IPS-NIHi7 (cell line): ENCODE measurements around the gene C17orf113.
"Not testable (repeated sequence)": the region's sequence is repeated elsewhere in the genome, so short reads cannot be mapped to it uniquely, and the experiment has no call there.

Experiments
- DNase-seq: peaks from one replicate; pipeline ENCODE4 v3.0.0; 2012; ENCODE audit warnings: mixed read lengths; ENCODE audit errors: extremely low spot score

Gene C17orf113

DNA sequence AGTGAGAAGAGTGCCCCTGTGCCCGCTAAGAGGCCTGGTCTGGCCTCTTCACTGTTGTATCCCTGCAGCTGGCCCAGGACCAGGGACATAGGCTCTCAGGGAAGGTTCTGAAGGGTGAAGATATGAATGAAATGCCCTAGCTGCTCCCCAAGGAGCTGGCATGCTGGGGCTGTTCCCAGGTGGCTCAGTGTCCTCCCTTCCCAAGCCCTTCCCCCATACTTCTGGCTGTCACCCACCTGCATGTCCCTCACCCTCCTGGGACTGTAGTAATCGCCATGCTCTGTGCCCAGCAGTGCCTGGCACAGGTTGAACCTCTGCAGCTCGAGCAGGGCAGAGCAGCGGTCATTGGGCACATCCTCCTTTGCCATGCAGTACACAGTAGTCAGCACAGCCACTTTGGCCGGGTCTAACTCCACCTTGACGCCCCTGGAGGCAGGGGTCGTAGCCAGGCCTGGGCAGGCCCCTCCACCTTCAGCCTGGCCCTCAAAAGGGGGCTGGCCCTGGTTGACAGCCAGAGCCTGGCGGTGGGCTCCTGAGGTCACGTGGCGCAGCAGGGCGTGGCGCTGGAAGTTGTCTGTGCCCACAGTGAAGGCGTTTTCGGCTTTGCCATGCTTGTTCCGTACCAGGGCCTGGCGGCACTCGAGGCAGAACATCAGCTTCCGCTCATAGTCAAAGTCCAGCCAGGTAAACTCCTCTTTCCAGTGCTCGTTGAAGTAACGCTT lies 7.6 kb downstream of the C17orf113 start:
- DNase-seq, result no peak

DNA sequence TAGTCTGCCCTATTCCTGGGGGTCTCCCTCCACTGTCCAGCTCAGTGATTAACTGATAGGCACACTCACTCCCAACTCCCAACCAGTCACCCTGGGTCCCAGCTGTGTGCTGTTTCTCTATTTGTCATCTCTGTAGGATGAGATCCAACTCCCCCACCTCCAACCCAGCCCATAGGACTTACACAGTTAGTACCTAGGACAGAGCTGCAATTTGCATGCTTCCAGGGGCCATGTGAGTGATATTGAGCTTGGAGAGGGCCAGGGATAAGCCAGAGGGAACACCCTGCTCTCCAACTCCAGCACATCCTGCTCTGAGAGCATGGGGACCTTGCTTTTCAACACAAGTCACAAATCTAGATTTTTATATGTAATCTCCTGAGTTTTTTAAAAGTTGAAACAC lies 8.8 kb downstream of the C17orf113 start:
- DNase-seq, result no peak

DNA sequence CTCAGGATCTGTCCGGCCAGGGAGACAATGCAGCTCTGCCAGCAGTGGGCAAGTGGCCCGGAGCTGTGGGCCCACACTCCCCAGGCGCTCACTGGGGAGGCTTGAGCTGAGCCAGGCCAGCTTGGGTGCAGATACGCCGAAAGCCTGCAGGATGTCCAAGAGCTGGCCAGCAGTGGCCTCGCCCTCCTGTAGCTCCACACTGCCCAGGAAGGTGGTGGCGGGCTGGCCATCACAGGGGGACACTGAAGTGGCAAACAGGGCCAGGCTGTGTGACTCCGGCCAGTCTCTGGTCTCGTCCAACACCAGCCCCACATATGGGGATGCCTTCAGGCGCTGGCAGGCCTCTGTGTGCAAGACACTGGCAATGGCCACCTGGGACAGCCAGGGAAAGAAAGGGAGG lies 9.6 kb downstream of the C17orf113 start:
- no peak for DNase-seq

DNA sequence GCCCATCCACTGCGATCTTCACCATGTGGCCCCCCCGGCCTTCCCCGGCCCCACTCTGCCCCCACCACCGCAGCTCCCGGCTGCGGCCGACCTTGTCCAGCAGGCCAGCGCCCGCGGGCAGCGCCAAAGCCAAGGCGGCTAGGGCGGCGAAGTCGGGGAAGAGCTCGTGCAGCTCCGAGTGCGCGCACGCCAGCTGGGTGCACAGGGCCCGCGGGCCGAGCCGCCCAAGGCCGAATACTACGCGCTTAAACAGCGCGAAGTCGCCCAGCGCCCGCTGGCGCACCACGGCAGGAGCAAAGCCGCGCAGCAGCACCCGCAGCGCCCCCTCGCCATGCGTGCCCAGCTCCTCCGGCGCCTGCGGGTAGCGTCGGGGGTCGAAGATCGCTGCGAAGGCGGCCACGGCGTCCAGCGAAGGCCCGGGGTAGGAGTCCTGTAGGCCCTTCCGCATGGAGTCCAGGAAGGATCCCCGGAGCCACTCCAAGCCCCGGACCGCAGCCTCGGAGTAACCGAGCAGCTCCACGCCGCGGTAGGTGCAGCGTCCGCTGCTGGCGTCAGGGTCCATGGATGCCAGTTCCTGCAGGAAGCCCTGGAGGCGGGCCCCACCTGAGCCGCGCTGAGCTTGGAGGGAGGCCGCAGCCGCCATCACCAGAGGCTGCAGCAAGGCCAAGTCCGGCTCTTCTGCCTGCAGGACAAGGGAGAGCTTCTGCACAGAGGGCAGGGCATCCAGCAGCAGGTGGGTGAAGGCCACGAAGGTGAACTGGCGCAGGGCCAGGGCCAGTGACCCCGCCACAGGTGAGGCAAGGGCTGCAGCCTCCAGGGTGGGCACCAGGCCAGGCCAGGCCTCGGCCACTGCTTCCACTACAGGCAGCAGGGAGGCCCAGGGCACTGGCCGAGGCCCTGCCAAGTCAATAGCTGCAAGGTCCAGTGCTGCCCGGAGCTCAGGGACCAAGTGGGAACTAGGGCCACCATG lies 10.3 kb downstream of the C17orf113 start:
- DNase-seq, result no peak

DNA sequence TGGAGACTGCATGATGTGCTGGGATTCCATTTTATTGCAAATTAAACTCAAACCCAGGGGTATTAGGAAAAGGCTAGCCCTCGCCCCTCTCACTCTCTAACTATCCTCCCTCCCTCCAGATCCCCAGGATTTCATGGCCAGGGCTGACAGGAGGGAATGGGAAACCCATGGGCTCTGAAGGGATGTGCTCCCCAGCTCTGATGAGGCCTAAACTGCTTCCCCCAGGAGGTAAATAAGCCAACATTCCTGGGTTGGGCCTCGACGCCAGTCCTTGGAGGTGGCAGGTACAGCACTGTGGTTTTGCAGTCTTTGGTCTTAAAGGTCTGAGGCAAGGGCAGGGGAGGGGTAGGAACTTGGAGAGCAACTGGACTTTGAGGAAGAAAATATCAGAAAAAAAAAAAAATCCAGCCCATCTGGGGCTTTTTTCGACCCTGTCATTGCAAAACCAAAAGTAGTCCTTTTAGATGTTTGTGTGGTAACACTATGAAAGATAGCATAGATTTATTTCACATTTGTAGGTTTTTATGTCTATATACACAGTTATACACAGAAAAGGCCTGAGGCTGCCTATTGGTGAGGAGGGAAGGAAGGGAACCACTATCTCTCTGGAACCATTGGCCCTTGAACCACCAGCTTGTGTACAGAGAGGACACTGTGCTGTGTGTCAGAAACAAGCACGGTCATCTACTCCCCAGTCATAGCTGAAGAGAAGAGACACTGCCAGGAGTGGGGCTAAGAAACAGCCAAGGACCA lies 12.0 kb downstream of the C17orf113 start:
- DNase-seq, result no peak

DNA sequence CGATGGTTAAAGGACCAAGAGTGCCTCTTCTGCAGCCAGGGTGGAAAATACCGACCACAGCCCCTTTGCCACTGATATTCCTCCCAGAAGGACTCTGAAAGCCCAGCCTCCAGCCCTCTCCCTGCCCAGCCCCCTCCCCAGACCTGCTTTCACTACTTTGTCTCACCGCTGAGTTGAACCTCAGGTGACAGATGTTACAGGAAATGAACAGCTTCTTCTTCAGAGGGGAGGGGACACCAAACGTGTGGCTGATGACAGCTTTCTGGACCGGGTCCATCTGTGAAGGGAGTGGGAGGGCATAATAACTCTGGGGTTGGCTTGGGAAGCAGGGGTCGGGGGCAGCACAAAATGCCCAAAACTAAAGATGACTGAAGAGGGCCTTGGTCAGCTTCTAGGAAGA lies 16.3 kb downstream of the C17orf113 start:
- DNase-seq, result no peak

DNA sequence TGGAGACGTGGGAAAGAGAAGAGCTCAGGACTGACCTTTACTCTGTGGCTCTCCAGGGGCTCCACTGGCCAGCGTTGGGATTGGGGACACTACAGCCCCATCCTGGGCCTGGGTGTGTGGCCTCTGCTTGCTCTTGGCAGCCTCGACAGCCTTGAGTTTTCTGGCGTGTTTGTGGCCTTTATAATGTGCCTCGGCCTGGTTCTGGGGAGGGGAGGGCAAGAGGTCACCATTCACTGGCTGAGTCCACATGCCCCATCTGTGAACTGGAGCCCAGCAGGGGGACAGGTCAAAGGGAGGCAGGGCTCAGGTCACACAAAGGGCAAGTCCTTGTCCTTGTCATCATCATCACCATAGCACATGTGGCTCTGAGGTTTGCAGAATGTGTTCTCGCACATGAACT lies 18.8 kb downstream of the C17orf113 start:
- DNase-seq, result no peak

DNA sequence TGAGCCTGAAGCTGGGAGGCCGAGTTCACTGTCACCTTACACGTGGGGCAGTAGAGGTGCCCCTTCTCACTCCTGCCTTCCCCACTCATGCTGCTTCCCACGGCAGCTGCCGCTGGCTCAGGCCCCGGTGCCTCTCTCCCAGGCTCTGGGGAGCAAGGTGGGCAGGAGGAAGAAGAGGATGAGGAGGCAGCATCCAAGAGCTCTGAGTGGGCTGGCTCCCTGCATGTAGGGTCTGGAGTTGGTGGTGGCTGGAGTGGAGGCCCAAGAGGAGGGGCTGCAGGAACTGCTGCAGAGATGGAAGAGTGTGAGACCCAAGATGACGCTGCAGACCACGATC lies 21.6 kb downstream of the C17orf113 start:
- DNase-seq, result no peak

DNA sequence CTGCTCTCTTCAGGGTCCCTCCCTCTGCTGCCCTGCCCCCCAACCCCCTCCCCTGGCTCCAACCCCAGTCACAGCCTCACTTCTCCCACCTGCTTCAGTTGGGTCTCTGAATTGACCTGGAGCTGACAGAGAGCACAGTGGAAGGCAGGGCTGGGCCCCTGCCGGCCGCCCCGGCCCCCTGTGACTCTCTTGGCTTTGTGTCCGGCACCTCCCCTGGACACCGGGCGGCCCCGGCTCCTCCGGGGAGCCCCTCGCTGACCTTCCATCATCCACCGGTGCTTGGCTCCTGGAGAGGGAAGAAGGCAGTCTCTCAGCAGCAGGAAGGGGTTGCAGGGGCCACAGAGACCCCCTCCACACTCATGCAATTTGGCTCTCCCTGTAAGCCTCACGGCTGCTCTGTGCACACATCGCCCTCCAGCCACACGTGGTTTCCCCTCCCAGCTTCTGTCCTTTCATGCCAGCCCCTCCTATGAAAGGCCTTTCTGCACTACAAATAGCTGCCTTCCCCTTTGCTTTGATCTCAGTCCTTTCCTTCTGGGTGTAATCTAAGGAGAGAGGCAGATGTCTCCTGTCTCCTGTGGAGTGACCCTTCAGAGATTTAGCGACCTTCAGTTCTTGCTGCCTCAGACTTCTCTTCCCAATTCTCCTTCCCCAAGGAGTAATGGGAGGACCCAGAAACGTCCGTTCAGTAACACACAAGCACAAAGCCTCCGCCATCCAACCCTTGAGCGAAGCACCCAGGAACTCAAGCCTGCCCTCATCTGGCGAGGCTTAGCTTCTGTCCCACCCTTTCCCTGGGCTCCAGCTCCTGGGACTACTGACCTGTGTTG lies 22.2 kb downstream of the C17orf113 start:
- peak; percentile 84 for DNase-seq

DNA sequence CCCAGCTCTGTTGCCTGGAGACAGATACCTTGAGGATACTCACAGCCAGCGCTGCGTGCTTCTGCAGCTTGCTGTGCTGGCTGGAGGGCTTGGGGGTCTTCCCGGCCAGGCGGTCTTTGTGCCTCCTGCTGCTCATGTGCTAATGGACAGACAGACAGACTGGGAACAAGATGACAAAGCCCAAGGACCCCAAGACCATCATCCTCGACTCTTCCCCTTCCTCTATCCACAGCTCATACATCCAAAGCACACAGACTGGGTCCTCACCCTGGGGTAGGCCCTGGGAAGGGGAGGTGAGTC lies 22.9 kb downstream of the C17orf113 start:
- DNase-seq, result no peak

DNA sequence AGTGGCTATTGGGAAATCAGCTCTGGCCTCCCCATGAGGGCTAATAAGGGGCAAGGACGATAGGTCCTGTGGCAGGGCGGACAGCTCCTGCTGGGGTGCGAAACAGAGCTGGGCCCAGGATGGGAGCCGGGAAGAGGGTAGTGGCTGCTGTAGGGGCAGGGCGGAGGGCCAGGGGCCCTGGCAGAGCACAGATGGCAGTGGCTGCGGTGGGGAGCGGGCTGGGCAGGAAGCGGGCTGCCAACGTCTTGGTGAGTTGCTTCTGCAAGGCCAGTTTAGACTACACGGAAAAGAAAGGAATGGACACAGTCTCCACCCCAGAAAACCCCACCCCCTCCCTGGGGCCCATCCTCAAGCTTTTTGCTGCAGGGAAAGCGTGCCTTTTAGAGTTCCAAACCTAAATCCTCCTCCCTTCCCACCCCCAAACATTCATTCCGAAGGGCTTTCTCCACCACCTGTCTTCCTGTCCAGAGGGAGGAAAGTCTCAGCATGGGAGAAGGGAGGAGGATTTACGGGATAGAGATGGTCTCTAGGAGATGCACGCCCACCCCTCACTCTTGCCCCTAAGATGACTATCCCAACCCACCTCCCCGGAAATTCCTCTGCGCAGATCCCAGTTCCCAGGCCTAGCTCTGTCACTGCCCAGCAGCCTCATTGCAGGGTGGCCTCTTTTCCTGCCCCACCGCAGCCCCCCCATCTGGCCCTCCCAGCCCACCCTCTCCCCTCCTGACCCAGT lies 23.4 kb downstream of the C17orf113 start:
- peak; percentile 19 for DNase-seq

DNA sequence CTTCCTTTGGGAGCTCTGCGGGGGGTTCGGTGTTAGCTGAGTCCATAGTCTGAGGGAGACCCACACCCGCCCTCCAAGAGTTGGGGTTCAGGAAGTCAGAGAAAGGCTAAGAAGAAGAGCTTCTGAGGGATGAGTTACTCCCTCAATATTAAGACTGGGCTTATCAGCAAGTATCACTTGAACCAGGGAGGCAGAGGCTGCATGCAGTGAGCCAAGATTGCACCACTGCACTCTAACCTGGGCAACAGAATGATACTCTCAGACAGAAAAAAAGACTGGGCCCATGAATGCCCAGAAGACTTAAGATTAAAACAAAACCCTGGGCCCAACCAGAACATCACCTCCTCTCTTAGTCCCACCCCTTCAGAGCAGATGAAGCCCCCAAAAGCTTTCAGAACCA lies 24.5 kb downstream of the C17orf113 start:
- no peak for DNase-seq

DNA sequence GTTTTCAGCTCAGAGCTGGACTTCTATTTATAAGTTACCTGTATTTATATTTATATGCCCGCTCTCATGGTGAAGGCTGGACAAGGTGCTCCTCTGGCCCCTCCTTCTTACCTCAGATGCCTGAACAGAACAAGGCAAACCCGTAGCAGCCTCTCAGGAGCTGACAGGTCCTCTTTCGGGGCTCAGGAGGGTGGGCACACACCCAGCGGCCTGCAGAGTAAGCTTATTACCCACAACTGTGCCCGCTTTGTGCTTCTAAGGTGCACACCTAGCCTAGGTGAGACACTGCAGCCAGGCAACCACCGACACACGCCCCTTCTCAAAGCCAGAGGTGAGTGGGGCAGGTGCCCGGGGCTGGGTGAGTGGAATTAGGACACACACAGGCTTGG lies 25.2 kb downstream of the C17orf113 start:
- DNase-seq, result no peak

DNA sequence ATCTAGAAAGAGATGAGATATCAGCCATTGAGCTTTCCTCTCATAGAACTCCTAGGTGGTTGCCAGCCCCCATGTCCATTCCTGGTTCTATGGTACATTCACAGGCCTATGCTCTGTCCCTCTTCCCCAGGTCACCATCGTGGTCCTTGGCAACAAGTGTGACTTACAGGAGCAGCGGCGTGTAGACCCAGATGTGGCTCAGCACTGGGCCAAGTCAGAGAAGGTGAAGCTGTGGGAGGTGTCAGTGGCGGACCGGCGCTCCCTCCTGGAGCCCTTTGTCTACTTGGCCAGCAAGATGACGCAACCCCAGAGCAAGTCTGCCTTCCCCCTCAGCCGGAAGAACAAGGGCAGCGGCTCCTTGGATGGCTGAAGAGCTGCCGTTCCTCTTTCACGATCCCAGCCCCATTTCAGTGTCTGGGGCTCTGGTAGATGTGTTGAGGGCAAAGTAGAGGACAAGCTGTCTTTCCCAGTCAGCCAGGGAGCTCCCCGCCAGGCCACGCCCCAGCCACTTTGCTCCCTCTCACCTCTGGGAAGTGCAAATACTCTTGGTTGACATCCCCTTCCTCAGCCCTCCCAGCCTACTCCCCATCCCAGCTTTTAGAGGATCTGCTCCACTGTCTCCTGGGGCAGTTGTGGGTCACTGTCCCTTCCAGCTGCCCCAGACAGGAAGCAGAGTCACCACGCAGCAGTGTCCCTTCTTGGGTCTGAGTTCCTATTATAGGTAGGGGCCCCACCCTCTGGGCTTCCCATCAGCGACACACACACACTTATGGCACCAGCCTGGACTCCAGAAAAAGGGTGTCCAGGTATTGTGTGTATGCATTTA lies 26.7 kb downstream of the C17orf113 start:
- DNase-seq, result no peak

DNA sequence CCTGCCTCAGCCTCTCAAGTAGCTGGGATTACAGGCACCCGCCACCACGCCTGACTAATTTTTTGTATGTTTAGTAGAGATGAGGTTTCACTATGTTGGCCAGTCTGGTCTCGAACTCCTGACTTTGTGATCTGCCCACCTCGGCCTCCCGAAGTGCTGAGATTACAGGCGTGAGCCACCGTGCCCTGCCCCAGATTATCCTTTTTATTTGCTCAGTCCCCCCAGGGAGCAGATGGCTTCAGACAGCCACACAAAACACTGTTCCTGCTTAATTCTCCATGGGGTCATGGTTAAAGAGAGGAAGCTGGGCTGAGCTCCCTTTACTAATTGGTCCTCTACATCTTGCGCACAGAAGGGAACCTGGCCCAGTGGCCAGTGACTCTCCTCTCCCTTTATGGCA lies 29.6 kb downstream of the C17orf113 start:
- not testable (repeated sequence) for DNase-seq

DNA sequence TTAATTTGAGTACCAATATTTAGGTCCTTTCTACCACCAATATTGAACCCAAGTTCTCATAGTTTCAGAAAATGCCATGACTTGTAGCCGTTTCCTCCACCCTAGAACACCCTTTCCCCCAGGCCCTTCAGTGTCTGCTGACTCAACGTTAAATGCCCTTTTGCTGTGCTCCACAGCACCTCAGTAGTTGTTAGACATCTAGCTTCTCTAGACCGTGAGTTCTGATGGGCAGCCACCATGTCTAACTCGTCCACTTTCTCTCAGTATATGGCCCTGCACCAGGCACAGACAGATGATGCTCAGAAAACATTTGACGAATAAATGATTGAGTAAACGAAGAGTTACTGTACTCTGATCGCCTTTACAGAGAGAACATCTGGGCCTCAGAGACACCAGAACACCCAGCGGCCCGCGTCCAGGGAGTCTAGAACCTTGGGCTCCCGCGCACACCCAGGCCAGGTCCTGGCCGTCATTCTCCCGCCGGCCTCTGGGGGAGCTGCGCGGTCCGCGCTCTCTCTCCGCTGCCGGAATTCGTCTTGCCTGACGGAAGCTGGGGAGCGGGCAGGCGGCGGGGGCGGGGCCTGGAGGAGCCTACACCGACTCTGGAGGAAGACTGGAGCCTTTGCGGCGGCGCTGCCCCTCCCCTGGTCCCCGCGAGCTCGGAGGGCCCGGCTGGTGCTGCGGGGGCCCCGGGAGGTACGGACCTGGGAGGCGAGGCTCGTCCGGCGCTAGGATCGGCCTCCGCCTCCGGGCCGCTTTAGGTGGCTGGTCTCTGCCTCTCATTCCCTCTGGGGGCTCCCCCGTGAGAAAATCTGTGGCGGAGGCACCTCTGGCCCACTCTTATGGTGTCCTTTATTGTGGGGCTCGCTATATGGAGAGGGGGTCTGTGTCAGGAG lies 30.6 kb downstream of the C17orf113 start, which contains the start of gene NKIRAS2:
NKIRAS2 (plus strand) TSS at position 582 of the 896 bp plus-strand sequence. CDS start 1,488 bp downstream, outside the sequence.
- DNase-seq, result peak; percentile 93

DNA sequence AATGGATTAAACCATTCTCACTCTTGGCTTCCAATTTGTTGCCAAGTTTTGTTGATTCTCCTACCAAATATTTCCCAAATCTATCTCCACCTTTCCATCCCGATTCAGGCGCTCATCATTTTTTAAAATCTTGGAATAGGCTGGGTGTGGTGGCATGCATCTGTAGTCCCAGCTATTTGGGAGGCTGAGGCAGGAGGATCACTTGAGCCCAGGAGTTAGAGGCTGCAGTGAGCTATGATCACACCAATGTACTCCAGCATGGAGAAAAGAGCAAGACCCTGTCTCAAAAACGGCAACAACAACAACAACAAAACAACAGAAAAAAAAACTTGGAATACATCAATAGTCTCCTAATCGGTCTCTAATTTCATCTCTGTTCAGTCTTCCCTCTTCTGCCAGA lies 31.4 kb downstream of the C17orf113 start:
- DNase-seq, result no peak

DNA sequence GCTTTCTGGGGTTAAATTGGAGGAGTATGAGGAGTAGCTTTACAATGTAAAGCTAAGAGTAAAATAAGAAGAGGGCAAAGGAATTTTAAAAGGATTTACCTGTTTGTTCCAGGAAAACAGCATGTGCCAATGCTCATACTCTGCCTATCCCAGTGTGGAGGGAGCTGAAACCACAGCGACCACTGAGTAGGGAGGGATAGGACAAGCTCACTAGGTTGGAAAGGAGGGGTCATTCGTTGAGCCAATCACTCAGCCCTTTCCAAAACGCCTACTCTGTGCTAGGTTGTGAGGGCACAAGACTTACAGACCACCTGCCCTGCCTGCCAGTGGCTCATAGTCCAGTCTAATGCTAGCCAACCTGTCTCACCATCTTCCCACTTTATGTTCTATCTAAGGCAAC lies 32.1 kb downstream of the C17orf113 start:
- DNase-seq, result peak; percentile 46

DNA sequence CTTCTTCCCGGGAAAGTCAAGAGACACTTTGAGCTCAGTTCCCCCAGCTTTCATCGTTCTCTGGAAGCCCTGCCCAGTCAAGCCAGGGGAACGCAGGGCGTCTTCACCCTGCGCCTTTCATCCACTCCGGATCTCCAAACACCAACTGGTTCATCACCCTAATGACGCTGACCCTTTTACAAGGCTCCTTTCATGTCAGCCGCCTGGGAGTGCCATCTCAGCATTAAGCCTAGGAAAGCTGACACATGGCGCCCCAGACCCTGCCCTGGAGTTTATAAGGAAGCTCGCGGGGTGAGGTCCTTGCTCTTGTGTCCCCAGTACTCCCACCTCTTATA lies 32.6 kb downstream of the C17orf113 start:
- no peak for DNase-seq
